ENCODE data around the gene YIPF1.
"Not testable (repeated sequence)": the region's sequence is repeated elsewhere in the genome, so short reads cannot be mapped to it uniquely, and the experiment has no call there.

- not testable (repeated sequence) for TF ChIP-seq CTCF, POLR2A (IDR thresholded peaks at IDR 0.05)
Measured at GRCh38 chr1:53883600-53883999, 6.0 kb downstream of the YIPF1 start.
